K562 (cell line): Measurements from ENCODE around the gene COPS6. TPM values are rescaled to one million over a fixed set of nuclear protein-coding genes. Genes with fewer than 3 reads are reported as not detected.

ENCODE experiments used
- ATF7 ChIP-seq: fragments of 450-650 bp; IDR thresholded peaks from 2 replicates; pipeline ENCODE4 v1.7.1; 2014; ENCODE audit warnings: mild to moderate bottlenecking, moderate library complexity
- CBX3 ChIP-seq, 2 experiments: IDR thresholded peaks; 1 replicate in 1 of 2; 2 replicates in 1 of 2; pipeline ENCODE4 v1.6.1; 2012; ENCODE audit warnings: inconsistent platforms in 2 of 2, low read length in 2 of 2, borderline replicate concordance in 1 of 2, control low read depth in 1 of 2
- EP400 ChIP-seq: fragments of 450-650 bp; IDR thresholded peaks from 2 replicates; pipeline ENCODE4 v1.6.1; 2017; ENCODE audit warnings: antibody characterized with exemption, mild to moderate bottlenecking, moderate library complexity
- GTF2F1 ChIP-seq: IDR thresholded peaks from 2 replicates; pipeline ENCODE4 v1.6.1; 2011; ENCODE audit warnings: low read depth, low read length, improper control_type of control experiment
- PHF21A ChIP-seq: fragments of 450-650 bp; IDR thresholded peaks from 2 replicates; pipeline ENCODE4 v1.6.1; 2017; ENCODE audit warnings: low read depth, borderline replicate concordance
- POLR2G ChIP-seq: fragments of 200-400 bp; formaldehyde crosslinking; IDR thresholded peaks from 2 replicates; pipeline ENCODE4 v1.6.1; 2017; ENCODE audit warnings: low read depth, mild to moderate bottlenecking, antibody characterized with exemption, low read length, moderate library complexity
- PTBP1 ChIP-seq: fragments of 200-400 bp; formaldehyde crosslinking; IDR thresholded peaks from 2 replicates; pipeline ENCODE4 v1.6.1; 2017; ENCODE audit warnings: low read depth, low read length
- SUPT5H ChIP-seq: fragments of 450-650 bp; IDR thresholded peaks from 2 replicates; pipeline ENCODE4 v1.6.1; 2016
- ZBTB12 ChIP-seq: fragments of 250-450 bp; sonication (Bioruptor Pico); IDR thresholded peaks from 2 replicates; pipeline ENCODE4 v1.4.0; 2020
- ZNF24 ChIP-seq: fragments of 450-650 bp; IDR thresholded peaks from 2 replicates; pipeline ENCODE4 v1.6.1; 2016
- polyA plus RNA-seq, 8 experiments: library from polyadenylated mRNA; depleted of rRNA in 4 of 8; stranded (reverse) in 5 of 8; unstranded in 3 of 8; fragments of >200 nt; fragmentation: Nextera tagmentation in 2 of 8; fragmentation: Illumina TruSeq in 1 of 8; extraction: Ambion mirVana in 2 of 8; extraction: Trizol in 1 of 8; gene quantifications; 2 replicates each; pipeline versions ENCODE4 v1.2.1 to v1.2.3, GENCODE V29; 2011 to 2014; ENCODE audit warnings: inconsistent platforms in 1 of 8, missing spikeins in 1 of 8
- total RNA-seq, 7 experiments: library from RNA; depleted of rRNA in 6 of 7; stranded (reverse); fragments of >200 nt in 6 of 7; fragmentation: Illumina TruSeq in 2 of 7; extraction: Trizol in 2 of 7; gene quantifications; 2 replicates each; pipeline versions ENCODE4 v1.2.1 to v1.2.3, GENCODE V29; 2011 to 2021; ENCODE audit warnings: low replicate concordance in 1 of 7
- TF ChIP-seq, protein P1 (sequence below): fragments of 450-650 bp; IDR thresholded peaks from 2 replicates; pipeline ENCODE4 v1.6.1; 2018; ENCODE audit warnings: mild to moderate bottlenecking, low read depth; ENCODE audit not compliant: partially characterized antibody
- TF ChIP-seq, protein P2 (sequence below), 3 experiments: IDR thresholded peaks in 2 of 3; conservative IDR thresholded peaks in 1 of 3; 2 replicates each; pipeline ENCODE4 v1.5.1; 2011 to 2012; ENCODE audit warnings: low read length in 3 of 3, mild to moderate bottlenecking in 3 of 3, control low read depth in 2 of 3, improper control_type of control experiment in 1 of 3, inconsistent platforms in 1 of 3, low read depth in 1 of 3, mixed read lengths in 1 of 3, moderate library complexity in 1 of 3; ENCODE audit not compliant: insufficient read depth in 2 of 3

COPS6 gene
- total and polyA plus RNA-seq, 9 of the 15 experiments (the other 6 are each of a cell fraction or from before 2014, with no cell fraction given) = 63.0 to 331 (median 168) TPM

GRCh38 chr7:100071018-100071723, 17.6 kb upstream of the COPS6 start (continued):
- TF ChIP-seq, protein P1, sequence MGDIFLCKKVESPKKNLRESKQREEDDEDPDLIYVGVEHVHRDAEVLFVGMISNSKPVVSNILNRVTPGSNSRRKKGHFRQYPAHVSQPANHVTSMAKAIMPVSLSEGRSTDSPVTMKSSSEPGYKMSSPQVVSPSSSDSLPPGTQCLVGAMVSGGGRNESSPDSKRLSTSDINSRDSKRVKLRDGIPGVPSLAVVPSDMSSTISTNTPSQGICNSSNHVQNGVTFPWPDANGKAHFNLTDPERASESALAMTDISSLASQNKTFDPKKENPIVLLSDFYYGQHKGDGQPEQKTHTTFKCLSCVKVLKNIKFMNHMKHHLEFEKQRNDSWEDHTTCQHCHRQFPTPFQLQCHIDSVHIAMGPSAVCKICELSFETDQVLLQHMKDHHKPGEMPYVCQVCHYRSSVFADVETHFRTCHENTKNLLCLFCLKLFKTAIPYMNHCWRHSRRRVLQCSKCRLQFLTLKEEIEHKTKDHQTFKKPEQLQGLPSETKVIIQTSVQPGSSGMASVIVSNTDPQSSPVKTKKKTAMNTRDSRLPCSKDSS = peak; percentile 99
- TF ChIP-seq POLR2G (no peak), ZNF24 (peak; percentile 41; the same call in 1 of the 2 replicates), SUPT5H (peak; percentile 56; the same call in 1 of the 2 replicates), ZBTB12 (CRISPR knock-in tag) (no peak), PTBP1 (0 out of 2 replicates have a peak, but pooled peaks have one; percentile 70), EP400 (0 out of 2 replicates have a peak, but pooled peaks have one; percentile 22), ATF7 (0 out of 2 replicates have a peak, but pooled peaks have one; percentile 36), GTF2F1 (0 out of 2 replicates have a peak, but pooled peaks have one; percentile 42), PHF21A (no peak), CBX3 (IDR thresholded peaks at IDR 0.05; ENCODE audit: borderline replicate concordance in 1 of 2, low read length in 2 of 2) (peak in 1 of 2 experiments; percentile 98; a peak in 2 of 3 replicates)
- TF ChIP-seq, protein P2, sequence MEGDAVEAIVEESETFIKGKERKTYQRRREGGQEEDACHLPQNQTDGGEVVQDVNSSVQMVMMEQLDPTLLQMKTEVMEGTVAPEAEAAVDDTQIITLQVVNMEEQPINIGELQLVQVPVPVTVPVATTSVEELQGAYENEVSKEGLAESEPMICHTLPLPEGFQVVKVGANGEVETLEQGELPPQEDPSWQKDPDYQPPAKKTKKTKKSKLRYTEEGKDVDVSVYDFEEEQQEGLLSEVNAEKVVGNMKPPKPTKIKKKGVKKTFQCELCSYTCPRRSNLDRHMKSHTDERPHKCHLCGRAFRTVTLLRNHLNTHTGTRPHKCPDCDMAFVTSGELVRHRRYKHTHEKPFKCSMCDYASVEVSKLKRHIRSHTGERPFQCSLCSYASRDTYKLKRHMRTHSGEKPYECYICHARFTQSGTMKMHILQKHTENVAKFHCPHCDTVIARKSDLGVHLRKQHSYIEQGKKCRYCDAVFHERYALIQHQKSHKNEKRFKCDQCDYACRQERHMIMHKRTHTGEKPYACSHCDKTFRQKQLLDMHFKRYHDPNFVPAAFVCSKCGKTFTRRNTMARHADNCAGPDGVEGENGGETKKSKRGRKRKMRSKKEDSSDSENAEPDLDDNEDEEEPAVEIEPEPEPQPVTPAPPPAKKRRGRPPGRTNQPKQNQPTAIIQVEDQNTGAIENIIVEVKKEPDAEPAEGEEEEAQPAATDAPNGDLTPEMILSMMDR (IDR thresholded peaks at IDR 0.05 in 2 of 3, conservative IDR thresholded peaks at IDR 0.05 in 1 of 3; ENCODE audit: insufficient read depth in 2 of 3, low read depth in 1 of 3, low read length in 3 of 3) = no peak
